Ishikawa (cell line): ENCODE measurements around the gene AGK.

ENCODE experiments used
- CEBPB ChIP-seq: IDR thresholded peaks from 2 replicates; pipeline ENCODE4 v1.6.1; 2012
- CREB1 ChIP-seq: IDR thresholded peaks from 2 replicates; pipeline ENCODE4 v1.6.1; 2012; ENCODE audit warnings: low read depth
- EGR1 ChIP-seq: IDR thresholded peaks from 2 replicates; pipeline ENCODE4 v1.6.1; 2012
- EP300 ChIP-seq: IDR thresholded peaks from 2 replicates; pipeline ENCODE4 v1.6.1; 2012; ENCODE audit warnings: borderline replicate concordance
- FOXM1 ChIP-seq: IDR thresholded peaks from 2 replicates; pipeline ENCODE4 v1.6.1; 2012; ENCODE audit warnings: low read depth, borderline replicate concordance
- MAX ChIP-seq: IDR thresholded peaks from 2 replicates; pipeline ENCODE4 v1.6.1; 2012
- NFIC ChIP-seq: IDR thresholded peaks from 2 replicates; pipeline ENCODE4 v1.6.1; 2012
- RAD21 ChIP-seq: IDR thresholded peaks from 2 replicates; pipeline ENCODE4 v1.6.1; 2012; ENCODE audit warnings: low read depth
- TAF1 ChIP-seq: IDR thresholded peaks from 2 replicates; pipeline ENCODE4 v1.6.1; 2012; ENCODE audit warnings: low read depth, mild to moderate bottlenecking
- TCF12 ChIP-seq: IDR thresholded peaks from 2 replicates; pipeline ENCODE4 v1.6.1; 2012; ENCODE audit warnings: low read depth
- TEAD4 ChIP-seq: IDR thresholded peaks from 2 replicates; pipeline ENCODE4 v1.6.1; 2012
- USF1 ChIP-seq: IDR thresholded peaks from 2 replicates; pipeline ENCODE4 v1.6.1; 2012
- YY1 ChIP-seq: IDR thresholded peaks from 2 replicates; pipeline ENCODE4 v1.6.1; 2012; ENCODE audit warnings: low read depth
- ZBTB7A ChIP-seq: IDR thresholded peaks from 2 replicates; pipeline ENCODE4 v1.6.1; 2012; ENCODE audit warnings: low read depth
- TF ChIP-seq, protein P1 (sequence below): IDR thresholded peaks from 2 replicates; pipeline ENCODE4 v1.6.1; 2012; ENCODE audit warnings: low read depth, mild to moderate bottlenecking

AGK gene

DNA sequence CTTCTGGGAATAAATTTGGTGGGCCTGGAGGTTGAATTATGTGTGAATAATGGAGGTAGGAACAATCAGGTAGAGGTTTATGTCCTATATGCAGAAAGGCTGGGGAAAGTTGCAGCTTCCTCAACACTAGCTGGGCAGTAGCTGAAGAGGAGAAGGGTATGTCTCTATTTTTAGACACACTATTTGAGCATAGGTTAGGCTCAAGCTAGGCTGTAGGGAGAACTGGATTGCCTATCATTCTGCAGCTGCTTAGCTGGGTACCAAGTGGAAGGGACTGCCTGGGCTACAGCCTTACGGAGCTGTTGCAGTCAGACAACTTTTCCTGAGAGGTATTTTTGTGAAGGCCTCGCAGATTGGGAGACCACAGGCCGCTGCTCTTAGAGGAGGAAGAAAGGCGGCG lies 82.9 kb downstream of the AGK start:
- TF ChIP-seq EP300, result no peak

- no peak for TF ChIP-seq FOXM1
- TF ChIP-seq RAD21, result no peak
- TF ChIP-seq, protein P1, sequence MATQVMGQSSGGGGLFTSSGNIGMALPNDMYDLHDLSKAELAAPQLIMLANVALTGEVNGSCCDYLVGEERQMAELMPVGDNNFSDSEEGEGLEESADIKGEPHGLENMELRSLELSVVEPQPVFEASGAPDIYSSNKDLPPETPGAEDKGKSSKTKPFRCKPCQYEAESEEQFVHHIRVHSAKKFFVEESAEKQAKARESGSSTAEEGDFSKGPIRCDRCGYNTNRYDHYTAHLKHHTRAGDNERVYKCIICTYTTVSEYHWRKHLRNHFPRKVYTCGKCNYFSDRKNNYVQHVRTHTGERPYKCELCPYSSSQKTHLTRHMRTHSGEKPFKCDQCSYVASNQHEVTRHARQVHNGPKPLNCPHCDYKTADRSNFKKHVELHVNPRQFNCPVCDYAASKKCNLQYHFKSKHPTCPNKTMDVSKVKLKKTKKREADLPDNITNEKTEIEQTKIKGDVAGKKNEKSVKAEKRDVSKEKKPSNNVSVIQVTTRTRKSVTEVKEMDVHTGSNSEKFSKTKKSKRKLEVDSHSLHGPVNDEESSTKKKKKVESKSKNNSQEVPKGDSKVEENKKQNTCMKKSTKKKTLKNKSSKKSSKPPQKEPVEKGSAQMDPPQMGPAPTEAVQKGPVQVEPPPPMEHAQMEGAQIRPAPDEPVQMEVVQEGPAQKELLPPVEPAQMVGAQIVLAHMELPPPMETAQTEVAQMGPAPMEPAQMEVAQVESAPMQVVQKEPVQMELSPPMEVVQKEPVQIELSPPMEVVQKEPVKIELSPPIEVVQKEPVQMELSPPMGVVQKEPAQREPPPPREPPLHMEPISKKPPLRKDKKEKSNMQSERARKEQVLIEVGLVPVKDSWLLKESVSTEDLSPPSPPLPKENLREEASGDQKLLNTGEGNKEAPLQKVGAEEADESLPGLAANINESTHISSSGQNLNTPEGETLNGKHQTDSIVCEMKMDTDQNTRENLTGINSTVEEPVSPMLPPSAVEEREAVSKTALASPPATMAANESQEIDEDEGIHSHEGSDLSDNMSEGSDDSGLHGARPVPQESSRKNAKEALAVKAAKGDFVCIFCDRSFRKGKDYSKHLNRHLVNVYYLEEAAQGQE, result no peak
- TF ChIP-seq MAX, result no peak
- no peak for TF ChIP-seq ZBTB7A
- no peak for TF ChIP-seq CEBPB
- no peak for TF ChIP-seq EP300
- no peak for TF ChIP-seq EGR1
- TF ChIP-seq CREB1, result no peak
- TF ChIP-seq YY1, result no peak
- no peak for TF ChIP-seq TCF12
These were observed 84.8 kb downstream of the AGK start for GRCh38 chr7:141636053-141636452.

- TF ChIP-seq USF1, result no peak
- no peak for TF ChIP-seq FOXM1
- no peak for TF ChIP-seq ZBTB7A
- TF ChIP-seq, protein P1, result no peak
- TF ChIP-seq CREB1, result no peak
- TF ChIP-seq TAF1, result no peak
- no peak for TF ChIP-seq EP300
- no peak for TF ChIP-seq YY1
- TF ChIP-seq CEBPB, result no peak
- no peak for TF ChIP-seq EGR1
These were observed 89.1 kb downstream of the AGK start for GRCh38 chr7:141640239-141640840.

DNA sequence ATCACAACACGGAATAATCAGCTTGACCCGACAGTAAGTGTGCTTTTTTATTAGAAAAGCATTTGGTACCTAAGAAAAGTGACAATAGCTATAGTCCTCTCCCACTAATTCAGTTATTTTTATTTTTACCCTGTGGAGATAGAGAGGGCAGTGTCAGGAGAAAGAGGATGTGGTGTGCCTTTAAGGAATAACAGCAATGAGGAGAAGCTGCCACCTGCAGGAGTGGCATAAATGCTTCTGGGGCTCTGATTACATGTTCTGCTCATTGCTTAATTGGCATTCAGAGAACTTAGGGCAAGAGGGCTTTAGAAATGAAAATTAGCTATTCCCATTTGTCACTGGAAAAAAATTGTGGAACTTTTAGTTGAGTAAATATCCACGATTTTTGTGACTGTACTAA lies 90.7 kb downstream of the AGK start:
- TF ChIP-seq RAD21, result 0 out of 2 replicates have a peak, but pooled peaks have one; percentile 10
- no peak for TF ChIP-seq YY1

- no peak for TF ChIP-seq CEBPB
- TF ChIP-seq EP300, result no peak
- TF ChIP-seq TCF12, result no peak
- TF ChIP-seq USF1, result no peak
These were observed 94.0 kb downstream of the AGK start for GRCh38 chr7:141645188-141645587.

DNA sequence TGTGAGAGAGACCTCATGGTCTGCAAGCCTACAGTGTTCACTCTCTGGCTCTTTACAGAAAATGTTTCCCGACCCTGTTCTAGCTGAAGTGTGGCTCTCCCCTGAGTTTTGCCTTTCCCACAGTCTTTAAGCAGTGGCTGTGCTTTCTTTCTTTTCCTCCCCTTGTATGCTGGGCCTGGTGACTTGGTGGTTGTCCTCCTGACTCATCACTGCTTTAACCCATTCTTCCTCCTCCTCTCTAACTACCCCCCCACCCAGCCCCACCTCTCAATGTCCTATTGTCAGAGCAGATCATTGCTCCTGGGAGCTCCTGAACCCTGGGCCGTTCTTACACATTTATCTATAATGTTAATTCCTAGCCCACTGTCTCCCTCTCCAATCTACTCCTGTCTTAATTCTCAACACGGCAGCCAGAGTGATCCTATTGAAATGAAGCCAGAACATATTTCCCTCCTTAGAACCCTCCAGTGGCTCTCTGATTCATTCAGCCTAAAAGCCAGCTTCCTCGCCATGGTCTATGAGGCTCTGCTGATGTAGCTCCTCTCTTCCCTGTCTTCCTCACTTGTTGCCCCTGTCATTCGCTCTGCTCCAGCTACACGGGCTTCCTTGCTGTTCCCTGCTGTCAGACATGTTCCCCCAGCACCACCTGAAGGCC lies 95.7 kb downstream of the AGK start:
- TF ChIP-seq RAD21 (no peak), NFIC (no peak), TEAD4 (no peak)

GRCh38 chr7:141648276-141649114 lies 97.3 kb downstream of the AGK start:
- TF ChIP-seq TCF12 (no peak), FOXM1 (no peak), MAX (no peak), ZBTB7A (no peak), CEBPB (no peak), CREB1 (no peak), NFIC (no peak), USF1 (no peak), EP300 (no peak), RAD21 (no peak), TAF1 (no peak), TEAD4 (no peak), EGR1 (no peak), YY1 (no peak)
- TF ChIP-seq, protein P1, result no peak
